GM18868 (cell line): ENCODE measurements around the gene BLTP2.
A peak's percentile ranks its signal among the peaks of the same experiment; 100 is the strongest.
"Not testable (repeated sequence)": the region's sequence is repeated elsewhere in the genome, so short reads cannot be mapped to it uniquely, and the experiment has no call there.

ENCODE experiments used
- ATAC-seq: cut with Tn5 transposase; IDR thresholded peaks from one replicate; pipeline ENCODE4 v1.9.1; 2021; ENCODE audit warnings: mild to moderate bottlenecking, moderate library complexity; ENCODE audit not compliant: unreplicated experiment

The BLTP2 gene

DNA sequence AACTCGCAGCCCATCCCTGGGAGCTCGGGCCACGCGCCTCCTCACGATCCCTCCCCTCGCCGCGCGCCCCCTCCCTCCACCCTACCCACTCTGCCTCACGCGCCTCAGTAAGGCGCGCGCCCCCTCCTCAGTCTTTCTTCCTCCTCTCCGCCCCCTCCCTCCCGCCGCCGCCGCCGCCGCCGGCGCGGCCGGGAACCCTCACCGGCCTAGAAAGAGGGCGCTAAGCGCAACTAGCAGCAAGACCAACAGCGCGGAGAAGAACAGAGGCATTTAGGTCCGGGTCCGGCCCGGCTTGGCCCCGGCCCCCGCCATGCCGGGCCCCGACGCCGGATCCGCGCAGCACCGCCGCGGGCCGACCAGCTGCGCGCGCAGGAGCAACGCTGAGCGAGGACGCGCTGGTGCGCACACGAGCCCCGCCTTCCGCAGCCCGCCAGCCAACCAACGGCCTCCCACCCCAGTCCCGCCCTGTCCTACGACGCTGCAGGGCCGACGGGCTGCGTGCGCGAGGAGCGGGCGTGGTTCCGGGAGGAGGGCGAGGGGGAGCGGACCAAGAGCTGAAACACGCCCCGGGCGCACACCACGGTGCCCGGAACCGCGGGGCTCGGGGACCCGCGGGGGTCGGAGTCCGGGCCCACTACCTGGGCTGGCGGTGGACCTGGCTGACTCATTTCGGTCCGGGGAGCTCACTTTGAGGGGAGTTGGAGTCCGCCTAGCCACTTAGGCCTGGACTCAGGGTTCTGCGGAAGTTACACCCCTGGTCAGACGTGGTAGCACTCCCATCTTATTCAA, at the start of gene BLTP2:
TSS of gene BLTP2 (minus strand) at position 372 of the 789 bp plus-strand sequence. CDS start at position 270, 102 bp downstream.
- ATAC-seq = peak; percentile 90

GRCh38 chr17:28693869-28694268, 48.9 kb upstream of the BLTP2 start:
- ATAC-seq = no peak

DNA sequence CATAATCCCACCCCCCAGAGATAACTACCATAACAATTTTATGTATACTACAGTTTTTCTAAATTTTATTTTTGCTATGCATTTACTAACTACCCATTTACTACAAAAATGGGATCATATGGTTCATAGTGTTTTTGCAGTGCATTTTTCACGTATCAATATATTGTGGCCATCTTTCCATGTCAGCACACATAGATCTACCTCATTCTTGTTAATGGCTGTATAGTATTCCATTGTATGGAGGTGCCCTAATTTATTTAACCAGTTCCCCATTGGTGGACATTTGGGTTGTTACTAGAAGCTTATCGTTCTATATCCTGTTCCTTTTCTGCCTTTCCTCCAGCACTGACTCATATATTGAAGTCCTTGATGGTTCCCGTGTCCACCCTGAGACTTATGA, 44.1 kb upstream of the BLTP2 start:
- ATAC-seq = no peak

- ATAC-seq = no peak
Measured at GRCh38 chr17:28688481-28688880, 43.5 kb upstream of the BLTP2 start.

GRCh38 chr17:28686296-28686695, 41.3 kb upstream of the BLTP2 start:
- no peak for ATAC-seq

DNA sequence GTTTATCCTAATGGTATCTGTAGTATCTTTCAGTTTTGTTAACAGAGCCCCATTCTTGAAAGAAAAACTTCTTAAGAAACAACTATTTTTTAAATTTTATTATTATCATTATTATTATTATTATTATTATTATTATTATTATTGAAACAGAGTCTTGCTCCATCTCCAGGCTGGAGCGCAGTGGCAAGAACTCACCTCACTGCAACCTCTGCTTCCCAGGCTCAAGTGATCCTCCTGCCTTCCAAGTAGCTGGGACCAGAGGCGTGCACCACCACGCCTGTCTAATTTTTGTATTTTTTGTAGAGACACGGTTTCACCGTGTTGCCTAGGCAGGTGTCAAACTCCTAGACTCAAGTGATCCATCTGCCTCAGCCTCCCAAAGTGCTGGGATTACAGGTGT, 40.4 kb upstream of the BLTP2 start:
- no peak for ATAC-seq

DNA sequence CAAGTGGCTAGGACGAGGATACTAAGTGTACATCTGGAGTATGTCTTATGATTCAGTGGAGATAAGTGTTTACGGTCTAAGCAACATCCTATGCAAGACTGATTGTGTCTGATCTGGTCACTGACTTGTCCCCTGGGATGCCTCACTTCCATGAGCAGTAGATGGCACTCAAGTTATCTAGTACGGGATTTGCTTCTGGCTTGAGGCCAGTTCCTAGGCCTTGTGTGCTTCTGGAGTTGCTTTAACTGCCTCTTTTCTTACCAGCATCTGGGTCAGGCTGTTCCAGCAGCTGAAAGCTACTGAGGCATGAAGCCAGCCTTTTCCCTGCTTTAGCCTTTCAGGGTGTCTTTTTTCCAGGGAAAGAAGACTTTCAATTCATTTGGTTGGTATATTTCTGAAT, 40.0 kb upstream of the BLTP2 start:
- no peak for ATAC-seq

DNA sequence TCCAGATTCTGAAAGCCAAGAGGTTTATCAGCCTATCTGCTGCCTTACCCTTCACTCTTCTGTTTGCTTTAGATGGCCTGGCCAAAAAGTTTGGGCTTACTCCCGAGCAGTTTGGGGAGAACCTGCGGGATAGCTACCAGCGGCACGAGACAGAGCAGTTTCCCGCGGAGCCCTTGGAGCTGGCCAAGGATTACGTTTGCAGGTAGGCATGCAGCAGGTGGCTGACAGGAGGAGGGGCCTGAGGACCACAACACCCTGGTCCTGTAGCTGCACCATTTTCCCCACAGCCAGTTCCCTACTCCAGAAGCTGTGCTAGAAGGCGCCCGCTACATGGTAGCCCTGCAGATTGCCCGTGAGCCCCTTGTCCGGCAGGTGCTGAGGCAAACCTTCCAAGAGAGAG, 37.7 kb upstream of the BLTP2 start:
- ATAC-seq = no peak

DNA sequence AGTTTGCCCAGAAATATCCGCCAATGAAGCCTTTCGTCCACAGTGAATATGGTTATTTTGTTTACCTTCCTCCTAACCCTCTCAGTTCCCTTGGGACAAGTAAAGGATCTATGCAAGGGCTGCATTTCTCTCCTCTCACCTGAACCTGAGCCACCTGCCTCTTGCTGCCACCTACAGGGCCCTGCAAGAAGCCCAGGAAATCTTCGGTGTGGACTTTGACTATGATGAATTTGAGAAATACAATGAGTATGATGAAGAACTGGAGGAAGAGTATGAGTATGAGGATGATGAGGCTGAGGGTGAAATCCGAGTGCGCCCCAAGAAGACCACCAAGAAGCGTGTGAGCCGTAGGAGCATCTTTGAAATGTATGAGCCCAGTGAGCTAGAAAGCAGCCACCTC, 31.0 kb upstream of the BLTP2 start:
- ATAC-seq = no peak

- ATAC-seq = no peak
Measured at GRCh38 chr17:28675490-28675889, 30.5 kb upstream of the BLTP2 start.

- no peak for ATAC-seq
Measured at GRCh38 chr17:28669918-28670317, 25.0 kb upstream of the BLTP2 start.

- no peak for ATAC-seq
Measured at GRCh38 chr17:28667870-28668269, 22.9 kb upstream of the BLTP2 start.

- no peak for ATAC-seq
Measured at GRCh38 chr17:28665994-28666393, 21.0 kb upstream of the BLTP2 start.

DNA sequence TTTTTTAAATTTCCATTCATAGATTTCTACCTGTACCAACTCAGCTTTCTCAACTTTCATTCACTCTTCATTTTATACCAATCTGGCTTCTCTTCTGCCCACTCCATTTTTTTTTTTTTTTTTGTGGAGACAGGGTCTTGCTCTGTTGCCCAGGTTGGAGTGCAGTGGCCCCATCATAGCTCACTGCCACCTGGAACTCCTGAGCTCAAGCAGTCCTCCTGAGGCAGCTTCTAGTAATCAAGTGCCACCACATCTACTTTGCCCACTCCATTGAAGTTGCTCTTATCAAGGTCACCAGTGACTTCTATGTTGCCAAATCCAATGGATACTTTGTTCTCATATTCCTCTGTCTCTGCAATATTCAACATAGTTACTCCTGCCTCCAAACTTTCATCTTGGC, 18.8 kb upstream of the BLTP2 start:
- ATAC-seq = no peak

- ATAC-seq = no peak
Measured at GRCh38 chr17:28662527-28662829, 17.5 kb upstream of the BLTP2 start.

- peak; percentile 83 for ATAC-seq
Measured at GRCh38 chr17:28661635-28662526, 16.9 kb upstream of the BLTP2 start, which contains the start of the genes SDF2 and SUPT6H. Gene SDF2 (minus strand): TSS chr17:28661906. CDS start chr17:28661876, 30 bp downstream. Gene SUPT6H (plus strand): TSS chr17:28662205. CDS start chr17:28673402, 11,197 bp downstream.

DNA sequence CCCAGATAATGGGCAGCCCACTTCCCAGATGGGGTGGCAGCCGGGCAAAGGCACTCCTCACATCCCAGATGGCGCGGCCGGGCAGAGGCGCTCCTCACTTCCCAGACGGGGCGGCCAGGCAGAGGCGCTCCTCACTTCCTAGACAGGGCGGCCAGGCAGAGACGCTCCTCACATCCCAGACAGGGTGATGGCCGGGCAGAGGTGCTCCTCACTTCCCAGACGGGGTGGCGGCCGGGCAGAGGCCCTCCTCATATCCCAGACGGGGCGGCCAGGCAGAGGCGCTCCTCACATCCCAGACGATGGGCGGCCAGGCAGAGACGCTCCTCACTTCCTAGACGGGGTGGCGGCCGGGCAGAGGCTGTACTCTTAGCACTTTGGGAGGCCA, 14.5 kb upstream of the BLTP2 start:
- not testable (repeated sequence) for ATAC-seq

- ATAC-seq = not testable (repeated sequence)
Measured at GRCh38 chr17:28658766-28659496, 14.0 kb upstream of the BLTP2 start.

GRCh38 chr17:28658342-28658741, 13.4 kb upstream of the BLTP2 start:
- ATAC-seq = not testable (repeated sequence)

GRCh38 chr17:28657756-28658155, 12.8 kb upstream of the BLTP2 start:
- ATAC-seq = no peak

GRCh38 chr17:28655160-28655559, 10.2 kb upstream of the BLTP2 start:
- no peak for ATAC-seq
